GM18505 (cell line): ENCODE data around the gene TMEM51.

ENCODE experiments used
- ATAC-seq: cut with Tn5 transposase; IDR thresholded peaks from one replicate; pipeline ENCODE4 v1.9.1; 2021; ENCODE audit not compliant: unreplicated experiment
- POLR2A ChIP-seq: IDR thresholded peaks from 4 replicates; pipeline ENCODE4 v1.6.1; 2011; ENCODE audit warnings: borderline replicate concordance; ENCODE audit not compliant: insufficient read depth, insufficient read length; ENCODE audit errors: extremely low read depth

The TMEM51 gene

DNA sequence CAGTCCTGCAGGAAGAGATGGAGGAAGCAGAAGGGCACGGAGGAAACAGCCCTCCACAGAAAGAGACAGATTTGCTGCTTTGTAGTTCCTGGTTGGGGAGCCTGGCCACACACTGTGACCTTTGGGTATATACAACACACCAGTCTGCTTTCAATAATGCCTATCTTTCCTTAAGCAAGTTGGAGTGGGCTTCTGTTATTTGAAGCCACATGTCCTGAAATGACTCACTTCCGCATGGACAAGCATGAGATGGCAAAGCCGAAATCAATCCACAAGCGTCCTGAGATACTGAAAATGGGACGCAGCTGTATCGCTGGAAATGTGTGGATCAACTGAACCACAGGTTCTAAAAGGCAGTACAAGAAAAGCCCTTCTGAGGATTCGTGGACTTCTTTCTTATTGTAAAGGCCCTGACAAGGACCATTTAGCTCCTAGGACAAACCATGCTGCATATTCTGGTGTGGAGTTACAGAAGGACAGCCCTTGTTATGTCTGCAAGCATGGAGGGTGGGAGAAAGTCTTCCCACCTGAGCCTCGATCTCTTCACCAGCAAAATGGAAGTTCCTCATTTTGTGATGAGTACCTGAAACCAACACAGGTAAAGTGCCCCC, 70.8 kb downstream of the TMEM51 start:
- no peak for ATAC-seq
- TF ChIP-seq POLR2A, result no peak

DNA sequence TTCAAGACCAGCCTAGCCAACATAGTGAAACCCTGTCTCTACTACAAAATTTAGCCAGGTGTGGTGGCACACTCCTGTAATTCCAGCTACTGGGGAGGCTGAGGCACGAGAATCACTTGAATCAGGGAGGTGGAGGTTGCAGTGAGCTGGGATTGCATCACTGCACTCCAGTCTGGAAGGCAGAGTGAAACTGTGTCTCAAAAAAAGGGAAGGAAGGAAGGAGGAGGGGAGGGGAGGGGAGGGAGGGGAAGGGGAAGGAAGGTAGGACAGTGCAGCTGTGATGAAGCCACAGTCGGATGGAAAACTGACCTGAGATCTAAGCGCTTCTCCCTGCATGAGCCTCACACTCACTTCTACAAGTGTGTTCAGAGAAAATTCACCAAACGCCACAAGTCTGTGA, 71.4 kb downstream of the TMEM51 start:
- no peak for TF ChIP-seq POLR2A
- ATAC-seq, result no peak

DNA sequence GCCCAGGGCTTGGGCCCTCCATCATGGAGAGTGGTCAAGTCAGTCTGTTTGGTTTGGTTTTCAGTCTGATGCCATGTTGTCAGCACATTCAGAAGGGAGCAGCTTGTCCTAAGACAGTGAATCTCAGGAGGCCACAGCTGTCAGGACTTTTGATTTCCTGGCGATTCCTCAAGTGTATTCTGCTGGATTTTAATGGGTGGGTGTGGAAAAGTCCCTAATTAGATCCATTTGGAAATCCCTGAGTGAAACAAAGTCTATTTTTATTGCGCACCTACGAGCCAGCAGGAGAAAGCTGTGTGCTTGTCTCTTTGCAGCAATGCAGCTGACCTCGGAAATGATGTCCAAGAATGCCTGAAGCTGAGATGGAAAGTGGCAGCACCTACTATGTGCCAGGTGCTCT, 71.9 kb downstream of the TMEM51 start:
- TF ChIP-seq POLR2A, result no peak
- no peak for ATAC-seq

DNA sequence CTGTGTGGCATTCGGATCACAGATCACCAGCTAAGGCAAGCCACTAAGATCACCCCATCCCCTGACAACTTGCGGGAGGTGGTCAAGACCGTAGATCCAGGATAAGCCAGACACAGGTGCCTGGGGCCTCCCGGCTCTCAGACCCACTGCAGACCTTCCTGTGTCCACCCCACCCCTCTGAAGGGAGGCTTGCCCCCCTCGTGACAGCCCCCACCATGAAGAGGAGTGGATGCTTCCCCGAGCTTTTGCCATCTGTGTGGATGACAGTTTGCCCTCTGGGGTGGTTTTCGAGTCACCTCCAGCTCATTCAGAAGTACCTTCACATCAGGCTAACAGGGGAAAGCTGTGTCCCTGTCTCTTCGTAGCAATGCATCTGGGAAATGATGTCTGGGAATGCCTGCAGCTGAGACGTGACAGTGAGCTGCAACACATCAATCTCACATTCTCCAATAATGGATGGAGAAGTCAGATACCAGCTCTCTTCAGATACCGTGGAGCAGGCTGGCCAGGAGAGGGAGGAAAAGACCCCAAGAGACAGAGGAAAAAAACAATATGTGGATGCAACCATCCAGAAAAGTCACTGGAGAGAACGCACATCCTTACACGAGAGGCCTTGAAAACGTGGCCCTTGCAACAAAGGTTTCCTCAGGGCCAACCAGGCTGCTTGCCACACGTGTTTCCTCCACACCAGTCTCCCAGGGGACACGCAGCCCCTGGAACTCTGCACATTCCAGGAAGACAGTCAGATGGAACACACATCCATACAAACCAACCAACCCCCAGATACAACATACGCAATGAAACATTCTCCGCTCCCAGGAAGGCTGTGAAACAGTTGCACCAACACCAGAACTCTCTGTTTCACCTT, 73.1 kb downstream of the TMEM51 start:
- TF ChIP-seq POLR2A, result no peak
- ATAC-seq, result no peak

DNA sequence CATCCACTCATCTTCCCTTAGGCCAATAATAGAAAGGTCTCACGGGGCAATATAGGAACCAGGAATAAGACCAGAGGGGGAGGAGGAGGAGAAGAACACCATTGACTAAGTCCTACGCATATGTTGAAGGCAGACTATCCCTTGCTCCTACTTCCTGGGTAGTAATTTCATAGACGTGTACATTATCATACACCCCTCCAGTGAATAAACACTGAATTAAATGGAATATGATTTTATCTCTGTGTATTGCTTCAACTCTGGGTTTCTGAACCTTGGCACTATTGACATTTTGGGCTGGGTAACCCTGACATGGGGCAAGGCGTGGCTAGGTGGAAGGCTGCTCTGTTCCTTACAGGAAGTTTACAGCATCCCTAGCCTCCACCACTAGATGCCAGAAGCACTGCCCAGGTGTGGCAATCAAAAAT, 76.2 kb downstream of the TMEM51 start:
- ATAC-seq, result no peak
- TF ChIP-seq POLR2A, result no peak

DNA sequence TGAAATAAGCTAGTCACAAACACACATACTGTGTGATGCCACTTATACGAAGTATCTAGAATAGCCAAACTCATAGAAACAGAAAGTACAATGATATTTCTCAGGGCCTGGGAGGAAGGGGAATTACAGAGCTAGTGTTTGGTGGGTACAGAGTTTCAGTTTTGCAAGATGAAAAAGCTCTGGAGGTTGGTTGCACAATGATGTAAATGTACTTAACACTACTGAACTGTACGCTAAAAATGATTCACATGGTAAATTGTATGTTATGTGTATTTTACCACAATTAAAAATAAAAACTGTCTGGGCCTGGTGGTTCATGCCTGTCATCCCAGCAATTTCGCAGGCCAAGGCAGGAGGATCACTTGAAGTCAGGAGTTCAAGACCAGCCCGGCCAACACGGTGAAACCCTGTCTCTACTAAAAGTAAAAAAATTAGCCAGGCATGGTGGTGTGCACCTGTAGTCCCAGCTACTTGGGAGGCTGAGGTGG, 78.2 kb downstream of the TMEM51 start:
- ATAC-seq, result peak; percentile 81
- no peak for TF ChIP-seq POLR2A

DNA sequence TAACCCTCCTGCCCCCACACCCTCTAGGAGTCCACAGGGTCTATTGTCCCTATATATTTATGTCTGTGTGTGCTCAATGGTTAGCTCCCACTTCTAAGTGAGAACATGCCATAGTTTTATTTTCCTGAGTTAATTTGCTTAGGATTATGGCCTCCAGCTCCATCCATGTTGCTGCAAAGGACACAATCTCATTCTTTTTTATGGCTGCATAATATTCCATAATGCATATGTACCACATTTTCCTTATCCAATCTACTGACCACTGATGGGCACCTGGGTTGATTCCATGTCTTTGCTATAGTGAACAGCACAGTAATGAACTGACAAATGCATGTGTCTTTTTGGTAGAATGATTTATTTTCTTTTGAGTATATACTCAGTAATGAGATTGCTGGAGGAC, 80.1 kb downstream of the TMEM51 start:
- no peak for TF ChIP-seq POLR2A
- no peak for ATAC-seq

DNA sequence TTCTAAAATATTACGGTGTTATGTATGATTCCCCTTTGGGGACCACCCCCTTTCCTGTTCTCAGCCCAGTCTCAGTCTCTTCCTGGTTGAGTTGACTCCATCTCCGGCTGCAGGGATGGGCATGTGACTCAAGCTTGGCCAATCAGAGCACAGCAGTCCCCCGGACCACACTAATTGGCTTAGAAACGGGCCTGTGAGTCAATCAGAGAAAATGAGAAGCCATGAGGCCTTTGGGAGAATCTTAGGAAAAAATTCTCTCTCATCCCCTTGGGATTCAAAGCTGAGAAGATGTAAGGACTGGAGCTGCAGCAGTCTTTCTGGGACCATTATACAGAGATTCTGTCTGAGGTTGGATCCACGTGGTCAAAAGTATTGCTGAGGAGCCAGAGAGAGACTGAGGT, 82.8 kb downstream of the TMEM51 start:
- no peak for TF ChIP-seq POLR2A
- no peak for ATAC-seq

DNA sequence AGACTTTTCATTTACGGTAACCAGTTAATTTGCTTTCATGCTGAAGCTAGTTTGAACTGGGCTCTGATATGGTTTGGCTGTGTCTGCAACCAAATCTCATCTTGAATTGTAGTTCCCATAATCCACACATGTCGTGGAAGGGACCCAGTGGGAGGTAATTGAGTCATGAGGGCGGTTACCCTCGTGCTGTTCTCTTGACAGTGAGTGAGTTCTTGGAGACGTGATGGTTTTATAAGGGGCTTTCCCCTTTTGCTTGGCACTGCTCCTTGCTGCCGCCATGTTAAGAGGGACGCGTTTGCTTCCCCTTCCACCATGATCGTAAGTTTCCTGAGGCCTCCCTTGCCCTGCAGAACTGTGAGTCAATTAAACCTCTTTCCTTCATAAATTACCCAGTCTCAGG, 83.2 kb downstream of the TMEM51 start:
- no peak for ATAC-seq
- TF ChIP-seq POLR2A, result no peak

DNA sequence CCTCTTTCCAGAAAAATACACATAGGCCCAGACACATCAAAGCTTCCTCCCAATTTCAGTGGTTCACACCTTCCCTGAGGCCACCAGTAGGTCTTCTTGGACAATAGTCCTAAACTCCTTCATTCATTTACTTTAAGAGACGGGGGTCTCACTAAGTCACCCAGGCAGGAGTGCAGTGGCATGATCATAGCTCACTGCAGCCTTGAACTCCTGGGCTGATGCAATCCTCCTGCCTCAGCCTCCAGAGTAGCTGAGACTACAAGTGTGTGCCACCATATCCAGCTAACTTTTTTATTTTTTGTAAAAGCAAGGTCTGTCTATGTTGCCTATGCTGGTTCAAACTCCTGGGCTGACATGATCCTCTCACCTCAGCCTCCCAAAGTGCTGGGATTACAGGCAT, 85.2 kb downstream of the TMEM51 start:
- ATAC-seq, result no peak
- TF ChIP-seq POLR2A, result no peak

DNA sequence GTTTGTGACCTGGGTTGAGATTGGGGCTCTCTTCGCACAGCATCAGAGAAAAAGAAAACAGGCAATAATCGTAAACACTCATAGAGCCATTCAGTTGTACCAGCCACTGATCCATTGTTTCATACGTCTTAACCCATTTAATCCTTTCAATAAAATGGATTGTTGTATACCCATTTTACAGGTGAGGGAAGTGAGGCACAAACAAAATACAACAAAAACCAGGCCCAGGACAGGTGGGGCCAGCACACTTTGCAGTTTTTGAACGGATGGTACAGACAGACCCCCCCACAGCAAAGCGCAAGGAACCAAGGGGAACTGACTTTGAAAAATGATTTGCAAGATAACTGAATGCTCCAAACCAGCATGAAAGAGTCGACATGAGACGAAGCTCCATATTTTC, 89.2 kb downstream of the TMEM51 start:
- TF ChIP-seq POLR2A, result no peak
- no peak for ATAC-seq

DNA sequence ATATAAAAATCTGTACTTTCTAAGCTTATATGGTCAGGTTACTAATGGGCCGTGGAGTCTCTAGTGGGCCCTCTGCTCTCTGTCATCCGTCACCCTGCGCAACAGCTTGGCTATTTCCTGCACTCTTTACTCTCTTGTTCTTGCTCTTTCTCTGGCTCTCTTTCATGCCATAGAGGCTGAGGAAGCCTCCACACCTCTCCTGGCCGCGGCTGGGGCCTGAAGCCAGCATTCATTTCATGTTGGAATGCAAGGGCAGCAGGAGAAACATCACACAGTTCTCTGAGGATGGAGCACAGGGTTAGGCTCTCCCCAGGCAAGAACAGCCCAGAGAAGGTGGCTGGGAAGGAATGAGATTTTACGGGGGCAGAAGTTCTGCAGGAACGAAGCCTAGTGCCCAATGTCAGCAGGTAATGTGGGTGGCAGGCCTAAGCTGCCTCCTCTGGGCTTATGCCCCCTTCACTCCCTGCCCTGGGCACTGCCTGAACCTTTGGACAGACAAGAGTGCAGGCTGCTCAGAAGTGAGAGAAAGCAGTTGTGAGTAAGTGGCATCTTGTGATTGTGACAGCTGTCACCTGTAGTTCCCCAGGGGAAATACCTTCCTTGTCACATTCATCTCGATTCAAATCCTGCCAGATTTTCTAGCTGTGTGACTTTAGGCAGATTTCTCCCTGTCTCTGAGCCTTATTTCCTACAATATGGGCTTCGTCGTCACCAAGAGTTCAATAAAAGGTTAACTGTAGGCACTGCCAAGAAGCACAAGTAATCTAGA, 89.9 kb downstream of the TMEM51 start:
- no peak for ATAC-seq
- no peak for TF ChIP-seq POLR2A

DNA sequence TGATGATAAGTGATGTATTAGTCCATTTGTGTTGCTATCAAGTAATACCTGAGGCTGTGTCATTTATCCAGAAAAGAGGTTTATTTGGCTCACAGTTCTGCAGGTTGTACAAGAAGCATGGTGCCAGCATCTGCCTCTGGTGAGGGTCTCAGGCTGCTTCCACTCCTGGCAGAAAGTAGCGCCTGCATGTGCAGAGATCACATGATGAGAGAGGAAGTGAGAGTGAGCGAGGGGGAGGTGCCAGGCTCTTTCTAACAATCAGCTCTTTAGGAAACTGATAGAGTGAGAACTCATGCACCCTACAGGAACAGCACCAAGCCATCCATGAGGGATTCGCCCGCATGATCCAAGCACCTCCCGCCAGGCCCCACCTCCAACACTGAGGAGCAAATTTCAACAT, 91.3 kb downstream of the TMEM51 start:
- no peak for ATAC-seq
- no peak for TF ChIP-seq POLR2A
